ENCODE data around the gene IMPDH2.

Gene IMPDH2

GRCh38 chr3:49012441-49013017 lies 16.7 kb downstream of the IMPDH2 start:
- TF ChIP-seq CTCF (conservative IDR thresholded peaks at IDR 0.05): no peak
- 0 out of 2 replicates have a peak overlapping the region, but pooled peaks have one; percentile 32 for H3K27ac ChIP-seq

- TF ChIP-seq CTCF (conservative IDR thresholded peaks at IDR 0.05): no peak
- no peak overlapping the region for H3K27ac ChIP-seq
These were observed 19.8 kb downstream of the IMPDH2 start for GRCh38 chr3:49009396-49009795.

- peak overlapping the region; percentile 99 for H3K27ac ChIP-seq
These were observed 20.6 kb downstream of the IMPDH2 start for GRCh38 chr3:49008627-49009026.

GRCh38 chr3:49007771-49008528 lies 21.2 kb downstream of the IMPDH2 start:
- TF ChIP-seq CTCF (conservative IDR thresholded peaks at IDR 0.05): no peak; the same call in 1 of the 2 replicates

GRCh38 chr3:49007068-49007770 lies 22.0 kb downstream of the IMPDH2 start, which contains the start of gene WDR6:
Gene WDR6 (plus strand): TSS chr3:49007391. CDS start chr3:49007432, 41 bp downstream.
- H3K27ac ChIP-seq: peak within 1 kb of the TSS; percentile 99
- TF ChIP-seq CTCF (conservative IDR thresholded peaks at IDR 0.05): peak; percentile 34

More at GRCh38 chr3:49007771-49008528, 21.2 kb downstream of the IMPDH2 start:
- peak overlapping the region; percentile 99 for H3K27ac ChIP-seq

GRCh38 chr3:49006408-49007067 lies 22.7 kb downstream of the IMPDH2 start:
- peak overlapping the region; percentile 99 for H3K27ac ChIP-seq
- no peak for TF ChIP-seq CTCF (conservative IDR thresholded peaks at IDR 0.05)

GRCh38 chr3:49005998-49006397 lies 23.2 kb downstream of the IMPDH2 start:
- H3K27ac ChIP-seq: peak overlapping the region; percentile 99
- TF ChIP-seq CTCF (conservative IDR thresholded peaks at IDR 0.05): no peak
